Activated CD4-positive, alpha-beta T cell treated with anti-CD3 and anti-CD28 coated beads for 36 hours (primary cell): Measurements from ENCODE around the gene CCDC14. TPM values are rescaled to one million over a fixed set of nuclear protein-coding genes. Genes with fewer than 3 reads are reported as not detected.
"Not testable (repeated sequence)": the region's sequence is repeated elsewhere in the genome, so short reads cannot be mapped to it uniquely, and the experiment has no call there.

Experiments used
- ATAC-seq: fragments of 200-7000 bp; cut with Tn5 transposase; one replicate; pipeline ENCODE4 v1.10.0; 2021; ENCODE audit warnings: mild to moderate bottlenecking, moderate library complexity
- CTCF ChIA-PET: fragments of 350-600 bp; sonication (Branson Sonifier 250); formaldehyde crosslinking; loops from one replicate; lab custom pipeline; 2021; ENCODE audit warnings: antibody characterized with exemption; lab: Charles Lee
- POLR2A ChIA-PET: fragments of 350-600 bp; sonication (Branson Sonifier 250); formaldehyde crosslinking; loops from one replicate; lab custom pipeline; 2021; ENCODE audit warnings: antibody characterized with exemption, inconsistent platforms; lab: Charles Lee
- DNase-seq: peaks from one replicate; pipeline ENCODE4 v3.0.0-alpha.2; 2020
- H3K27ac Mint-ChIP-seq: one replicate; pipeline ENCODE4 v1.8.0; 2021; ENCODE audit warnings: mixed read lengths
- H3K27me3 Mint-ChIP-seq: one replicate; pipeline ENCODE4 v1.8.0; 2021; ENCODE audit warnings: mixed read lengths
- H3K36me3 Mint-ChIP-seq: one replicate; pipeline ENCODE4 v1.8.0; 2021; ENCODE audit warnings: low read depth, mixed read lengths
- H3K4me1 Mint-ChIP-seq: one replicate; pipeline ENCODE4 v1.8.0; 2021; ENCODE audit warnings: mixed read lengths
- H3K4me3 Mint-ChIP-seq: one replicate; pipeline ENCODE4 v1.8.0; 2021; ENCODE audit warnings: mild to moderate bottlenecking, moderate library complexity, mixed read lengths
- H3K9me3 Mint-ChIP-seq: one replicate; pipeline ENCODE4 v1.8.0; 2021; ENCODE audit warnings: low read depth, mixed read lengths
- intact Hi-C, 2 experiments: fragments of 100-400 bp; cut with DNase I in 1 of 2; cut with micrococcal nuclease in 1 of 2; formaldehyde crosslinking; loops; one replicate each; pipeline versions ENCODE4 v1.14.2 to v1.15.1; 2022 to 2024; cut with DNase I, micrococcal nuclease
- total RNA-seq, 2 experiments: library from RNA; stranded (reverse); gene quantifications; one replicate each; pipeline ENCODE4 v1.2.3, GENCODE V29; 2021

The CCDC14 gene
- total RNA-seq, 2 experiments from 2014 or later: 35.4 to 52.4 TPM

GRCh38 chr3:123893012-123893411, 68.0 kb downstream of the CCDC14 start:
- DNase-seq (no peak), ATAC-seq (no peak)
- no peak overlapping the region for H3K27ac Mint-ChIP-seq
- peaks cover 21% of the 10 kb centered on the region for H3K27me3 Mint-ChIP-seq
- no peaks in the 10 kb centered on the region for H3K36me3 Mint-ChIP-seq
- intact Hi-C loops: no loop called here
- CTCF ChIA-PET: interaction anchor here (0.6 kb wide), 1 partner anchor 35 kb away, joined by 3 read pairs; no protein-coding TSS in a partner anchor
- peaks cover 13% of the 10 kb centered on the region for H3K9me3 Mint-ChIP-seq
- H3K4me3 Mint-ChIP-seq: no peak overlapping the region
- H3K4me1 Mint-ChIP-seq: no peaks in the 10 kb centered on the region
- POLR2A ChIA-PET: interaction anchor here (0.7 kb wide), 1 partner anchor 231 kb away, joined by 3 read pairs; no protein-coding TSS in a partner anchor

- ATAC-seq (no peak), DNase-seq (no peak)
- ChIA-PET CTCF (interaction anchor here (1.1 kb wide), 1 partner anchor 169 kb away, joined by 3 read pairs; no protein-coding TSS in a partner anchor), POLR2A (interaction anchor here (0.7 kb wide), 1 partner anchor 231 kb away, joined by 3 read pairs; no protein-coding TSS in a partner anchor)
- Mint-ChIP-seq H3K9me3 (peaks cover 13% of the 10 kb centered on the region), H3K4me1 (no peaks in the 10 kb centered on the region), H3K4me3 (no peak overlapping the region), H3K27me3 (peaks cover 22% of the 10 kb centered on the region), H3K36me3 (no peaks in the 10 kb centered on the region), H3K27ac (no peak overlapping the region)
- intact Hi-C loops: no loop called here
Observed at GRCh38 chr3:123892195-123892594, 68.8 kb downstream of the CCDC14 start.

GRCh38 chr3:123890991-123891390, 70.0 kb downstream of the CCDC14 start:
- H3K36me3 Mint-ChIP-seq, POLR2A ChIA-PET, DNase-seq, H3K4me1 Mint-ChIP-seq, H3K4me3 Mint-ChIP-seq, H3K27ac Mint-ChIP-seq, CTCF ChIA-PET, intact Hi-C loops, ATAC-seq: not testable (repeated sequence)
- Mint-ChIP-seq H3K9me3 (peaks cover 13% of the 10 kb centered on the region), H3K27me3 (peaks cover 25% of the 10 kb centered on the region)

- ATAC-seq, CTCF ChIA-PET, DNase-seq, H3K36me3 Mint-ChIP-seq, H3K4me3 Mint-ChIP-seq, POLR2A ChIA-PET, H3K27ac Mint-ChIP-seq, intact Hi-C loops, H3K4me1 Mint-ChIP-seq: not testable (repeated sequence)
- Mint-ChIP-seq H3K27me3 (peaks cover 32% of the 10 kb centered on the region), H3K9me3 (peaks cover 13% of the 10 kb centered on the region)
Observed at GRCh38 chr3:123890162-123890561, 70.9 kb downstream of the CCDC14 start.

- no peaks in the 10 kb centered on the region for H3K9me3 Mint-ChIP-seq
- CTCF ChIA-PET: no interaction called here
- peaks cover 10% of the 10 kb centered on the region for H3K4me1 Mint-ChIP-seq
- POLR2A ChIA-PET: no interaction called here
- H3K27ac Mint-ChIP-seq: no peak overlapping the region
- H3K27me3 Mint-ChIP-seq: peaks cover 54% of the 10 kb centered on the region
- H3K4me3 Mint-ChIP-seq: no peak overlapping the region
- H3K36me3 Mint-ChIP-seq: no peaks in the 10 kb centered on the region
- DNase-seq: no peak
- intact Hi-C loops: loop anchor here in 1 of 2 experiments (1.0 kb wide), 1 partner anchor 76 kb away; the partner anchor contains the start of gene CCDC14
- no peak for ATAC-seq
Observed at GRCh38 chr3:123884993-123885392, 76.0 kb downstream of the CCDC14 start.

- ChIA-PET POLR2A (no interaction called here), CTCF (no interaction called here)
- peak within 1 kb of the TSS; percentile 61 for H3K4me3 Mint-ChIP-seq
- peak; percentile 95 for ATAC-seq
- no peaks in the 10 kb centered on the region for H3K36me3 Mint-ChIP-seq
- no peaks in the 10 kb centered on the region for H3K9me3 Mint-ChIP-seq
- peaks cover 10% of the 10 kb centered on the region for H3K4me1 Mint-ChIP-seq
- intact Hi-C loops: loop anchor here in 1 of 2 experiments (1.0 kb wide), 1 partner anchor 77 kb away; the partner anchor contains the start of gene CCDC14
- peak; percentile 70 for DNase-seq
- H3K27ac Mint-ChIP-seq: no peak within 1 kb of the TSS
- H3K27me3 Mint-ChIP-seq: peaks cover 52% of the 10 kb centered on the region
Observed at GRCh38 chr3:123884203-123884831, 76.7 kb downstream of the CCDC14 start, which contains the start of gene MYLK. Gene MYLK (minus strand): TSS chr3:123884332. CDS start chr3:123793841, 90,491 bp downstream.

GRCh38 chr3:123883701-123884202, 77.3 kb downstream of the CCDC14 start:
- CTCF ChIA-PET: no interaction called here
- H3K27ac Mint-ChIP-seq: no peak overlapping the region
- no peak for DNase-seq
- no peaks in the 10 kb centered on the region for H3K9me3 Mint-ChIP-seq
- peak overlapping the region; percentile 33 for H3K4me3 Mint-ChIP-seq
- H3K4me1 Mint-ChIP-seq: peaks cover 10% of the 10 kb centered on the region
- peaks cover 49% of the 10 kb centered on the region for H3K27me3 Mint-ChIP-seq
- no peaks in the 10 kb centered on the region for H3K36me3 Mint-ChIP-seq
- ATAC-seq: no peak
- POLR2A ChIA-PET: no interaction called here
- intact Hi-C loops: loop anchor here in 1 of 2 experiments (1.0 kb wide), 1 partner anchor 78 kb away; the partner anchor contains the start of gene CCDC14

- H3K27me3 Mint-ChIP-seq: peaks cover 44% of the 10 kb centered on the region
- ATAC-seq: no peak
- intact Hi-C loops: no loop called here
Observed at GRCh38 chr3:123883111-123883510, 77.9 kb downstream of the CCDC14 start.

GRCh38 chr3:123881771-123882170, 79.3 kb downstream of the CCDC14 start:
- DNase-seq (no peak), ATAC-seq (no peak)
- intact Hi-C loops: no loop called here

More at GRCh38 chr3:123883111-123883510, 77.9 kb downstream of the CCDC14 start:
- DNase-seq: no peak
- peak overlapping the region; percentile 33 for H3K4me3 Mint-ChIP-seq
- H3K36me3 Mint-ChIP-seq: no peaks in the 10 kb centered on the region
- peaks cover 10% of the 10 kb centered on the region for H3K4me1 Mint-ChIP-seq
- POLR2A ChIA-PET: no interaction called here
- no peak overlapping the region for H3K27ac Mint-ChIP-seq
- CTCF ChIA-PET: interaction anchor here (0.8 kb wide), 1 partner anchor 358 kb away, joined by 3 read pairs; no protein-coding TSS in a partner anchor
- no peaks in the 10 kb centered on the region for H3K9me3 Mint-ChIP-seq

GRCh38 chr3:123880998-123881561, 79.9 kb downstream of the CCDC14 start:
- Mint-ChIP-seq H3K27me3 (peaks cover 38% of the 10 kb centered on the region), H3K27ac (no peak overlapping the region), H3K4me3 (no peak overlapping the region), H3K36me3 (no peaks in the 10 kb centered on the region), H3K9me3 (no peaks in the 10 kb centered on the region), H3K4me1 (peaks cover 10% of the 10 kb centered on the region)
- DNase-seq (peak; percentile 14), ATAC-seq (no peak)
- POLR2A ChIA-PET: no interaction called here
- CTCF ChIA-PET: interaction anchor here (0.8 kb wide), 1 partner anchor 39 kb away, joined by 3 read pairs; no protein-coding TSS in a partner anchor
- intact Hi-C loops: no loop called here

More at GRCh38 chr3:123881771-123882170, 79.3 kb downstream of the CCDC14 start:
- Mint-ChIP-seq H3K27ac (no peak overlapping the region), H3K9me3 (no peaks in the 10 kb centered on the region), H3K27me3 (peaks cover 42% of the 10 kb centered on the region), H3K36me3 (no peaks in the 10 kb centered on the region), H3K4me3 (no peak overlapping the region), H3K4me1 (peaks cover 10% of the 10 kb centered on the region)
- CTCF ChIA-PET: no interaction called here
- POLR2A ChIA-PET: no interaction called here

- H3K27me3 Mint-ChIP-seq: peaks cover 24% of the 10 kb centered on the region
- CTCF ChIA-PET: interaction anchor here (0.7 kb wide), 1 partner anchor 101 kb away, joined by 3 read pairs; no protein-coding TSS in a partner anchor
- ATAC-seq: no peak
- no peak overlapping the region for H3K4me3 Mint-ChIP-seq
- intact Hi-C loops: no loop called here
- no peaks in the 10 kb centered on the region for H3K9me3 Mint-ChIP-seq
- POLR2A ChIA-PET: no interaction called here
- H3K36me3 Mint-ChIP-seq: no peaks in the 10 kb centered on the region
- no peak overlapping the region for H3K27ac Mint-ChIP-seq
- H3K4me1 Mint-ChIP-seq: peaks cover 8% of the 10 kb centered on the region
- no peak for DNase-seq
Observed at GRCh38 chr3:123878807-123879206, 82.2 kb downstream of the CCDC14 start.
